Embryonic facial prominence (tissue), 1 donor: Measurements from ENCODE around the gene ALOX12B.
"Not testable (repeated sequence)": the region's sequence is repeated elsewhere in the genome, so short reads cannot be mapped to it uniquely, and the experiment has no call there.

Source experiments
- DNase-seq: peaks from one replicate; pipeline ENCODE4 v3.0.0-alpha.2; 2016; ENCODE audit errors: extremely low spot score

Gene ALOX12B

GRCh38 chr17:8044819-8045810 is 42.4 kb downstream of the ALOX12B start:
- no peak for DNase-seq

GRCh38 chr17:8041979-8042378 is 45.5 kb downstream of the ALOX12B start:
- no peak for DNase-seq

DNA sequence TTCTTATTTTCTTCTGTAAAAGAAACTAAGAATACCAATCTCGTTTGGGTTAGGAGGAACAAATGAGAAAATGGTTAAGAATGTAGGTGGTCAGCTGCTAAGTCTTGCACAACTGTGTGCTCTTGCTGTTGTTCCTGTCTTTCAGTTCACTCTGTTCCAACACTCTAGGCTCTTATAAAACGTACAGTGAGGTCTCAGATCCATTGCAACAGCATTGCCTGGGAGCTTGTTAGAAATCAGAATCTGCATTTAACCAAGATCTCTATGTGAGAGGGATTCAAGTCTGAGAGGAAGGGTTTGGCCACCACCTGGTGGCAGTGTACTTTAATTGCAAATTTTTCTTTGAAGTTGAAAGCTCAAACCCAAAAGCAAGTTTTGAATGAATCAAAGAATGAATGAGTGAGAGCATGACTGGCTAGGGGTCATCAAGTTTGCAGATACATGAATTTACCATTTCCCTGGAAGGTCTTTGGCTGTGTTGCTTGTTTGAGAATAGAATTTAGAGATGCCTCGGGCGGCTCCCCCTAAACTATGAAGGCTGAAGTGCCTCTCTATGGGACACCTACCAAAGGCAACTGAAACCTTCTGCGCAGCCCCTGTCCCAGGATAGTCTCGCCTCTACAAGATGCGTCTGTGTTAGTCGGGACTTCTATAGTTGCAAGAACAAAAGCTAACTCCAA is 46.1 kb downstream of the ALOX12B start:
- no peak for DNase-seq

DNA sequence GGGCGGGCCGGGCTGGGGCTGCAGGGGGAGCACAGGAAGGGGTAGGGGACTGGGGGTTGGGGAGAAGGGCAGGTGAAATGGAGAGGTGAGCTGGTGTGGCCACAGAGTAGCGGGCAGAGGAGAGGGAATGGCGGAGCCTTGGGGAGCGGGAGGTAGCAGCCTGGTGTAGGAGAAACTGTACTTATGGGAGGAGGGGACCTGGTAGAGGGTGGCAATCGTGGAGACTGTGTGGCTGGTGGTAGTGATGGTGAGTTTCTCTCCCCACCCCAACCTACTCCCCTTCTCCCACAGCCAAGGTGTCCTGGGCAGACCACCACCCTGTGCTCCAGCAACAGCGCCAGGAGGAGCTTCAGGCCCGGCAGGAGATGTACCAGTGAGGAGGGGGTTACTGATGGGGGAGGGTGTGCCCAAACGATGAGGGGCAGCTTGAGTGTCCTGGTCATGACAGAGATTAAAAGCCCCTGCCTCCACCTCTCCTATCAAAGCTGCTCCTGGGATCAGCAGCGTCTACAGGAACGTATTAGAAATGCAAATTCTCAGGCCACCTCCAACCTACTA is 47.8 kb downstream of the ALOX12B start:
- no peak for DNase-seq

GRCh38 chr17:8038954-8039610 is 48.4 kb downstream of the ALOX12B start, which contains the start of gene ALOX15B:
Gene ALOX15B, plus strand, starts transcription at chr17:8039059. Its CDS starts 97 bp downstream, at chr17:8039156.
- no peak for DNase-seq

GRCh38 chr17:8032442-8032841 is 55.1 kb downstream of the ALOX12B start:
- no peak for DNase-seq

GRCh38 chr17:8031950-8032349 is 55.6 kb downstream of the ALOX12B start:
- no peak for DNase-seq

DNA sequence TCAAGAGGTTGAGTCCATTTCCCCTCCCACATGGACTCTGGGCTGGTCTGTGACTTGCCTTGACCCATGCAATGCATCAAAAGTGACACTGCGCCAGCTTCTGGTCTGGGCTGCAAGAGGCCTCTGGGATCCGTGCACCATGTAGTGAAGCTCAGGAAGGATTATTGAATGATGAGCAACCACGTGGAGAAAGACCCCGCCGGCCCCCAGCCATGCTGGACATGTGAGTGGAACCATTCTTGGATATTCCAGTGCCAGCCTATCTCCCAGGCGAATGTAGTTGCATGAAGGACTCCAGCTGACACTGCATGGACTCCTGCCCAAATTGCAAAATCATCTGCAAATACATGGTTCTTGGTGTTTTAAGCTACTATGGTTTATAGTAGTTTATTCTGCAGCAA is 56.3 kb downstream of the ALOX12B start:
- no peak for DNase-seq

- DNase-seq: no peak
These were observed 58.4 kb downstream of the ALOX12B start for GRCh38 chr17:8029121-8029520.

DNA sequence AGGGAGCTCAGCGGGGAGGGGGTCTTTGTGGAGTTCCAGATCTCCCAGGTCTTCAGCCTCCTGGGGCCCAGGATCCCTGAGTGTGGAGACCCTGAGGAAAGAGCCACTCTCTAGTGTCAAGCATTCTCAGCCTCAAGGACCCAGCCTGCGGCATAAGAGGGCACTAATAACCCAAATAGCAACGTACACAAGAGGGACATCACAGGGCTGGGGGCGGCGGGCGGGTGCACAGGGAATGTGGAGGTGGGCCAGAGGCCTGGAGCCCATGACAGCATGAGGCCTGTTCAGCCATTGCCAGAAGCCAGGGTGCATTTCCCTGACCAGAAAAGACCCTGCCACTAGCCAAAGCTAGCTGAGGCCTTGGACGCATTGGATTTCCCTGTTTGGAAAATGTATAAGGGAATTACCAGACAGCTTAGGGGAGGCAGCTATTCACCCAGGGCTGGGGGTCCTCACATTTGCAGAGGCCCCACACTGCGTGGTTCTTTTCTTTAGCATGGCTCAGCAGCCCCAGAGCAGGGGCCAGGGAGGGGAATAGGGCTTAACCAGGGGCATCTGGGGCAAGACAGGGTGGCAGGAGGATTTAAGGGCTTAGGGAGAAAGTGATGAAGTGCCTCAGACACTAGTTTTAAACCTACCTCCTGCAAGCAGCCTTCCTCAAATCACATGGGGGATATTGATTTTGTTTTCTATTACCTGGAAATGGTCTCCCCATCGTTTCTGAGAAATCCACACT is 62.2 kb downstream of the ALOX12B start:
- no peak for DNase-seq

DNA sequence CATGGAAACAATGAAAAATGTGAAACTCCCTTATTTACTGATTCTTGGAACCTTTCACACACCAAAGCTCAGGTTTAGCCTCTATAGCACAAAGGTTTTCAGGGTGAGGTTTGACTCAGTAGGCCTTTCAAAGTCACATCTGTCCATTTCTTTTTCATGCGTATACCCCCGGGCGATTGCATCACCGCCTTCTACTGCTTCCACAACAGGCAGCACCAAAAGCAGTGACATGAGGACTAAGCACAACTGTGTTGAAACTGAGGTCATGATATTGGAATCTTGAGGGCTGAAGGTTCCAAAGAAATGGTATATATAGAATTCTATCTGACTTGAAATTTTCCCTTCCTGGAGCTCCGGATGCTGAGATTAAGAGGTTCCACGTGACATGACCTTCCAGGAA is 63.4 kb downstream of the ALOX12B start:
- DNase-seq: not testable (repeated sequence)
